Measurements from ENCODE around the gene EGLN1.
"Not testable (repeated sequence)": the region's sequence is repeated elsewhere in the genome, so short reads cannot be mapped to it uniquely, and the experiment has no call there.

EGLN1 gene

GRCh38 chr1:231357187-231357772, 64.8 kb downstream of the EGLN1 start:
- no peak for DNase-seq

GRCh38 chr1:231355171-231355570, 66.9 kb downstream of the EGLN1 start:
- DNase-seq = no peak

- no peak for DNase-seq
These were observed 67.6 kb downstream of the EGLN1 start for GRCh38 chr1:231354330-231355020.

GRCh38 chr1:231353086-231353485, 69.0 kb downstream of the EGLN1 start:
- DNase-seq = no peak

GRCh38 chr1:231351816-231352215, 70.3 kb downstream of the EGLN1 start:
- DNase-seq = no peak

GRCh38 chr1:231348856-231349255, 73.2 kb downstream of the EGLN1 start:
- DNase-seq = not testable (repeated sequence)

GRCh38 chr1:231348442-231348841, 73.6 kb downstream of the EGLN1 start:
- DNase-seq = no peak

- no peak for DNase-seq
These were observed 74.1 kb downstream of the EGLN1 start for GRCh38 chr1:231347961-231348360.

GRCh38 chr1:231340328-231341013, 81.6 kb downstream of the EGLN1 start:
- DNase-seq = no peak

DNA sequence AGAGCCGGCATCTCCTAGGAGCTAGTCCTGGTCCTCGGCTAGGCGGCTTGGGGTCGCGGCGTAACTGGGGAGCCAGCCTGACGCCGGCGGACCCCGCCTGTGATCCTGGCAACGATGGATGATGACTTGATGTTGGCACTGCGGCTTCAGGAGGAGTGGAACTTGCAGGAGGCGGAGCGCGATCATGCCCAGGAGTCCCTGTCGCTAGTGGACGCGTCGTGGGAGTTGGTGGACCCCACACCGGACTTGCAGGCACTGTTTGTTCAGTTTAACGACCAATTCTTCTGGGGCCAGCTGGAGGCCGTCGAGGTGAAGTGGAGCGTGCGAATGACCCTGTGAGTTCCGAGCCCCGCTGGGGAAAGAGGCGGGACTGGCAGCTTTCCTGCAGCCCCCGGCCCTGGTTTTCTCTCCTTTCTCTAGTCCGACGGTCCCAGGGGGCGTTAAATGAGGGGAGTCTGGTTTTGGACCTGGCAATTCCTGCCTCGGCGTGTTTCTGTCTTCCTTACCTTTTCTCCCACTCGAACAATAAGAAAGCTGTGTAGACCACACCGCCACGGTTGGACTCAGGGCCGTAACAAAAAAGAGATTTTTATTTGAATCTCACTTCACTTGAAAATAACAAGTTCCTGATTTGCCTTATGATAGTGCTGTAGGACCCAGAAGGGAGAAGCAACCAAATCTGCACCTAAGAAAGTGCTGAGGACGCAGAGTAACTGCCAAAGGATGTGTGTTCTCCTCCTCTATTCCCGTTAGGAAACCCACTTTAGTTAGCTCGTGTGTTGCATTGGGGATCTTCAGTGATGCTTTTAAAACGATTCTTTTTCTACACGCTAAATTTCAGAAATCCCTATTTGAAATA, 83.6 kb downstream of the EGLN1 start, which contains the start of gene SPRTN:
SPRTN (plus strand) TSS at position 24 of the 859 bp plus-strand sequence; CDS start at position 115, 91 bp downstream.
- no peak for DNase-seq

- peak; percentile 93 for DNase-seq
These were observed 84.4 kb downstream of the EGLN1 start, which contains the start of gene EXOC8 for GRCh38 chr1:231337472-231338269. Gene EXOC8 (minus strand): TSS chr1:231337852. CDS start chr1:231337745, 107 bp downstream.

DNA sequence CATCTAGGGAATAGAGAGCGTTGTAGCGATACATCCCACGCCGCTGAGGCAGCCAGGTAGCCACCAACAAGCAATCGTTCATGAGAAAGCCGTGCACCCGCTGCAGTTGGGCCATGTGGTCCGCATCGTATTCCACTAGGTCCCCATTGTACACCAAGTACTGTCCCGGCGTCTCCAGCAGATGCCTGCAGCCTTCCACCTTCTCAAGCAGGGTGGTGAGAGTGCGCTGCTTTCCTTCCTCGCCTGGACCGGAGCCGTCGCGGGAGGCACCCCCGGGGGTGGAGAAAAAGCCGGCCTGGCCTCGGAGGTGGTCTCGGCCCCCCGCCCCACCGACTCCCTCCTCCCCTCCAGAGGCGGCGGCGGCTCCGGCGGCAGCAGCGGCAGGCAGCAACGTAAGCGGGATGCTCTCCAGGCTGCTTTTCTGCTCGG, 85.0 kb downstream of the EGLN1 start:
- DNase-seq = no peak

GRCh38 chr1:231335663-231336602, 86.2 kb downstream of the EGLN1 start:
- DNase-seq = no peak

- no peak for DNase-seq
These were observed 87.1 kb downstream of the EGLN1 start for GRCh38 chr1:231334952-231335351.

DNA sequence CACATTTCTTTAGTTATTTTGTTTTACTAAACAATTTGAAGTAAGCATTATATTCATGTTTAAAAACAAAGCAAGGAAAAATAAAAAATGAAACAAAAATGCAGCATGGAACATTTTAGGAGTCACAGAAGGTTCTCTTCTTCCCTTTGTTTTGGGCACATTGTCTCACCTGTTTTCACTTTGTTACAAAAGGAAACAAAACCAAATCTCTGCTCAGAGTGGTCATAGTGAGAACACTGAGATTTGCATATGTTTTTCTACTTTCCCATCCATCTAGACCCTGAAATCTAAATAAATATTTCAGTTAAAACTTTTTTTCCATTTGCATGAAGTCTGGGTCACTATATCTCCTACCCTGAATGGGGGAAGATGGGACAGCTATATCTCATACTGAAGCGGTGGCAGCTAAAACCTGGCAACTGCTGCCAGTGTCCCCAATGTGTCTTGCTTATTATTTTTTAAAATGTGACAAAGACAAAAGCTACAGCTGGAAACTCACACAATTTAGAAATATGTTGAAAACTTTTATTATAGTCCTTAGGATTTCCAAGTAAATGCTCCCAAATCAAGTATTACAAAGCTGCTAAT, 87.9 kb downstream of the EGLN1 start:
- DNase-seq = no peak

DNA sequence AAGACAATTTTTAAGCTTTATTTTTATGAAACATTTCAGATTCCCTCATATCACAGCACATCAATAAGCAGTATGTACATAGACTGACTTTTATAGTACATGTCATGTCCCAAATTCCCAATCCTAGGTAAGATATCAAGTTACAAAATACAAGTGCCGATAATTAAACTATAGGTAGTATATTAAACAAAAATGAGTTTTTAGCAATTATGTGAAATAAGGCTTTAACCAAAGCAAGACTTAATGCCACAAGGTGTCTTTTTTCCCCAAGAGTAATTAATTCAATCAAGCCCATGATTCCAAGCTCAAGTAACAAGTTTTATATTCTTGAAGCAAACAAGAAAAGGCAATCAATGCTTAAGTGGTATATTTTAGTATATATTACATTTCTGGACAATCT, 89.3 kb downstream of the EGLN1 start:
- no peak for DNase-seq

DNA sequence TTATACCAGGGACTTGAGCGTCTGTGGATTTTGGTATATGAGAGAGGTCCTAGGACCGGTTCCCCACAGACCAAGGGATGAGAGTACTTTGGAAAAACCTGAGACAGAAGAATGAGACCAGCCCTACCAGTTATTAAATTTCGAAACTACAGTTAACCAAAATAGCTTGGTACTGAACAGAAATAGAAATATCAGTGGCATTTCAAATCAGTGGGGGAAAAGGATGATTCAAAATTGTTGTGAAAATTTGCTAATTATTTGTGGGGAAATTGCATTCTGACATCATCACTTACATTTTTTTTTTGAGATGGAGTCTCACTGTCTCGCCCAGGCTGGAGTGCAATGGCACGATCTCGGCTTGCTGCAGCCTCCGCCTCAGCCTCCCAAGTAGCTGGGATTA, 92.6 kb downstream of the EGLN1 start:
- DNase-seq = no peak

DNA sequence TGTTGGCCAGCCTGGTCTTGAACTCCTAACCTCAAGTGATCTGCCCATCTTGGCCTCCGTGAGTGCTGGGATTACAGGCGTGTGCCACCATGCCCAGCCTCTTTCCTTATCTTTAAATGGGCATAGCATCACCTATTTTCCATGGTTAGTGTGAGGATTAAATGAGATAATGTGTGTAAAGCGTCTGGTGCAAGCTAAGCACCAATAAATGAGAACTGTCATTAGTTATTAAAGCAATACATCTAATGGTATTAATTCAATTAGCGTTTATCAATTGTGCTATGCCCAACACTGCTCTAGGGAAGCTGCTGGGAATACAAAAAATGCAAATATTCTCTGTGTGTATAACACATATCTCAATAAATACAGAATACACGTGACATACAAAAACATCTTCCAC, 94.5 kb downstream of the EGLN1 start:
- no peak for DNase-seq

- DNase-seq = no peak
These were observed 95.8 kb downstream of the EGLN1 start for GRCh38 chr1:231326248-231326647.

DNA sequence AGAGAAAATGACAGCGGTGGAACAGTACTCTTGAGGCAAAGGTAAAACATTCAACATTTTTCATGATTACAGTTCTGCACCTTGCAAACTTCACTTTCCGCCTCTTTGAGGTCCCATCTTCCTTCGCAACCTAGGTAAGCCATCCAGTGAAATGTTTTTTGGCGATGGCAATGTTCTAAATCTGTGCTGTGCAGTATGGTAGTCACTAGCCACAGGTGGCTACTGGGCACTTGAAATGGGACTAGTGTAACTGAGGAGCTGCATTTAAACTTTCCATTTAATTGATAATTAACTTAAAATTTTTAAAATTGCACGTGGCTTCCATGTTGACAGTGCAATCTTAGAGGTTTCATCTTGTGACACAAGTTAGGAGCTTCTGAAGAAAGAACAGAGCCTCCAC, 97.4 kb downstream of the EGLN1 start:
- DNase-seq = no peak

All from stimulated activated naive CD4-positive, alpha-beta T cell treated with Interleukin-2 at 50 U/mL for 16 hours (primary cell).